ENCODE measurements around the gene STAMBPL1. TPM values are rescaled to one million over a fixed set of nuclear protein-coding genes. Genes with fewer than 3 reads are reported as not detected.

The STAMBPL1 gene
- total RNA-seq, 4 donors from 2014 or later = 13.3 to 35.8 (median 14.2) TPM

- H3K27me3 ChIP-seq = no peaks in the 10 kb centered on the region
- TF ChIP-seq EP300 (IDR thresholded peaks at IDR 0.05) (no peak), POLR2AphosphoS5 (IDR thresholded peaks at IDR 0.05) (no peak), POLR2A (IDR thresholded peaks at IDR 0.05) (no peak), CTCF (IDR thresholded peaks at IDR 0.05) (no peak)
- 67% methylated on average over 2 of the region's 2 CpGs for WGBS
- H3K9me3 ChIP-seq = no peaks in the 10 kb centered on the region
- DNase-seq (ENCODE audit: low spot score in 2 of 2) = no peak
- H3K4me3 ChIP-seq = no peak overlapping the region
- H3K4me1 ChIP-seq = peaks cover 23% of the 10 kb centered on the region
- H3K27ac ChIP-seq = no peak overlapping the region
- H3K36me3 ChIP-seq = no peaks in the 10 kb centered on the region
Measured at GRCh38 chr10:88933564-88933963, 53.5 kb downstream of the STAMBPL1 start.

GRCh38 chr10:88934900-88935672 lies 55.0 kb downstream of the STAMBPL1 start:
- Histone ChIP-seq H3K27me3 (no peaks in the 10 kb centered on the region), H3K4me1 (peaks cover 23% of the 10 kb centered on the region), H3K9me3 (no peaks in the 10 kb centered on the region), H3K4me3 (no peak overlapping the region), H3K36me3 (peaks cover 11% of the 10 kb centered on the region), H3K27ac (peak overlapping the region; percentile 40)
- 30% methylated on average over 17 of the region's 17 CpGs for WGBS
- DNase-seq (ENCODE audit: low spot score in 2 of 2) = peak in 1 of 2 donors; percentile 86
- TF ChIP-seq POLR2AphosphoS5 (IDR thresholded peaks at IDR 0.05) (peak in 1 of 3 donors; percentile 37), EP300 (IDR thresholded peaks at IDR 0.05) (no peak), POLR2A (IDR thresholded peaks at IDR 0.05) (no peak), CTCF (IDR thresholded peaks at IDR 0.05) (peak; percentile 78 to 93)

- H3K9me3 ChIP-seq = no peaks in the 10 kb centered on the region
- H3K4me3 ChIP-seq = no peak overlapping the region
- H3K27ac ChIP-seq = no peak overlapping the region
- no peaks in the 10 kb centered on the region for H3K27me3 ChIP-seq
- no peak for DNase-seq (ENCODE audit: low spot score in 2 of 2)
- TF ChIP-seq POLR2A (IDR thresholded peaks at IDR 0.05) = no peak
- no peak for TF ChIP-seq CTCF (IDR thresholded peaks at IDR 0.05)
- TF ChIP-seq EP300 (IDR thresholded peaks at IDR 0.05) = no peak
- no peak for TF ChIP-seq POLR2AphosphoS5 (IDR thresholded peaks at IDR 0.05)
- H3K36me3 ChIP-seq = peaks cover 11% of the 10 kb centered on the region
- peaks cover 23% of the 10 kb centered on the region for H3K4me1 ChIP-seq
- 89% methylated on average over 3 of the region's 3 CpGs for WGBS
Measured at GRCh38 chr10:88936656-88937055, 56.6 kb downstream of the STAMBPL1 start.

- Histone ChIP-seq H3K27ac (no peak overlapping the region), H3K27me3 (no peaks in the 10 kb centered on the region), H3K9me3 (no peaks in the 10 kb centered on the region), H3K4me1 (peaks cover 12% of the 10 kb centered on the region), H3K36me3 (peaks cover 11% of the 10 kb centered on the region), H3K4me3 (no peak overlapping the region)
- DNase-seq (ENCODE audit: low spot score in 2 of 2) = no peak
- no peak for TF ChIP-seq POLR2AphosphoS5 (IDR thresholded peaks at IDR 0.05)
- no peak for TF ChIP-seq POLR2A (IDR thresholded peaks at IDR 0.05)
- TF ChIP-seq EP300 (IDR thresholded peaks at IDR 0.05) = no peak
- no peak for TF ChIP-seq CTCF (IDR thresholded peaks at IDR 0.05)
- 90% methylated on average over 3 of the region's 3 CpGs for WGBS
Measured at GRCh38 chr10:88938039-88938438, 58.0 kb downstream of the STAMBPL1 start.

GRCh38 chr10:88938938-88939337 lies 58.9 kb downstream of the STAMBPL1 start:
- Histone ChIP-seq H3K27ac (no peak overlapping the region), H3K36me3 (peaks cover 11% of the 10 kb centered on the region)

More at GRCh38 chr10:88938938-88939337, 58.9 kb downstream of the STAMBPL1 start:
- no peak overlapping the region for H3K4me3 ChIP-seq
- TF ChIP-seq EP300 (IDR thresholded peaks at IDR 0.05) (no peak), POLR2AphosphoS5 (IDR thresholded peaks at IDR 0.05) (no peak), POLR2A (IDR thresholded peaks at IDR 0.05) (no peak), CTCF (IDR thresholded peaks at IDR 0.05) (no peak)
- H3K4me1 ChIP-seq = peaks cover 12% of the 10 kb centered on the region
- 97% methylated on average over 2 of the region's 2 CpGs for WGBS
- H3K27me3 ChIP-seq = no peaks in the 10 kb centered on the region
- H3K9me3 ChIP-seq = no peaks in the 10 kb centered on the region
- DNase-seq (ENCODE audit: low spot score in 2 of 2) = no peak
